HG03575 (cell line): Measurements from ENCODE around the gene TJP2.

Experiments
- ATAC-seq: cut with Tn5 transposase; IDR thresholded peaks from one replicate; pipeline ENCODE4 v1.9.1; 2021; ENCODE audit not compliant: unreplicated experiment, insufficient number of reproducible peaks, low FRiP score; ENCODE audit errors: extremely low read depth

The TJP2 gene

GRCh38 chr9:69213647-69214046, 39.6 kb downstream of the TJP2 start:
- ATAC-seq = no peak

- no peak for ATAC-seq
Observed at GRCh38 chr9:69214939-69215338, 40.9 kb downstream of the TJP2 start.

- ATAC-seq = no peak
Observed at GRCh38 chr9:69215774-69216485, 41.9 kb downstream of the TJP2 start.

GRCh38 chr9:69218166-69218565, 44.1 kb downstream of the TJP2 start:
- ATAC-seq = no peak

- no peak for ATAC-seq
Observed at GRCh38 chr9:69221036-69221435, 47.0 kb downstream of the TJP2 start.

GRCh38 chr9:69222970-69223369, 48.9 kb downstream of the TJP2 start:
- ATAC-seq = no peak

- no peak for ATAC-seq
Observed at GRCh38 chr9:69223605-69224004, 49.5 kb downstream of the TJP2 start.

- ATAC-seq = no peak
Observed at GRCh38 chr9:69229367-69229766, 55.3 kb downstream of the TJP2 start.

GRCh38 chr9:69232135-69232534, 58.1 kb downstream of the TJP2 start:
- ATAC-seq = no peak

- ATAC-seq = no peak
Observed at GRCh38 chr9:69234683-69235082, 60.6 kb downstream of the TJP2 start.

GRCh38 chr9:69236188-69236587, 62.1 kb downstream of the TJP2 start:
- ATAC-seq = no peak

- no peak for ATAC-seq
Observed at GRCh38 chr9:69237702-69238295, 63.7 kb downstream of the TJP2 start.

GRCh38 chr9:69243116-69243515, 69.0 kb downstream of the TJP2 start:
- no peak for ATAC-seq

- ATAC-seq = no peak
Observed at GRCh38 chr9:69246629-69247028, 72.6 kb downstream of the TJP2 start.

GRCh38 chr9:69248005-69248404, 73.9 kb downstream of the TJP2 start:
- no peak for ATAC-seq

- no peak for ATAC-seq
Observed at GRCh38 chr9:69249337-69249736, 75.3 kb downstream of the TJP2 start.

- no peak for ATAC-seq
Observed at GRCh38 chr9:69250681-69251080, 76.6 kb downstream of the TJP2 start.

GRCh38 chr9:69252436-69252835, 78.4 kb downstream of the TJP2 start:
- no peak for ATAC-seq

GRCh38 chr9:69253057-69253456, 79.0 kb downstream of the TJP2 start:
- no peak for ATAC-seq

- no peak for ATAC-seq
Observed at GRCh38 chr9:69254223-69254622, 80.1 kb downstream of the TJP2 start.

- ATAC-seq = no peak
Observed at GRCh38 chr9:69255591-69255990, 81.5 kb downstream of the TJP2 start.
